HFF-Myc (cell line): ENCODE results near the gene PPP1R8.
"Not testable (repeated sequence)": the region's sequence is repeated elsewhere in the genome, so short reads cannot be mapped to it uniquely, and the experiment has no call there.

Source experiments
- DNase-seq: peaks from one replicate; pipeline ENCODE4 v3.0.0-alpha.2; 2011; ENCODE audit warnings: low read depth; ENCODE audit errors: extremely low read depth
- H3K4me3 ChIP-seq: replicated peaks from 2 replicates; pipeline ENCODE4 v1.5.1; 2011; ENCODE audit warnings: low read depth, mild to moderate bottlenecking, control low read depth, low read length
- CTCF ChIP-seq: IDR thresholded peaks from 2 replicates; pipeline ENCODE4 v1.5.1; 2012; ENCODE audit warnings: mild to moderate bottlenecking, low read depth, low read length, control low read depth; ENCODE audit errors: missing control alignments

The PPP1R8 gene

GRCh38 chr1:27830621-27831440 is at the start of gene PPP1R8:
TSS of gene PPP1R8 (plus strand) at chr1:27830782. CDS start at chr1:27830836, 54 bp downstream.
- peak; percentile 88 for DNase-seq
- no peak for TF ChIP-seq CTCF
- H3K4me3 ChIP-seq, result peak within 1 kb of the TSS; percentile 85

- no peak for TF ChIP-seq CTCF
- no peak overlapping the region for H3K4me3 ChIP-seq
- DNase-seq, result no peak
These were observed 47.6 kb upstream of the PPP1R8 start for GRCh38 chr1:27782950-27783349.

- no peak for TF ChIP-seq CTCF
- DNase-seq, result no peak
These were observed 45.9 kb upstream of the PPP1R8 start for GRCh38 chr1:27784700-27785099.

GRCh38 chr1:27785781-27786455 is 44.7 kb upstream of the PPP1R8 start:
- no peak for DNase-seq
- no peak overlapping the region for H3K4me3 ChIP-seq
- no peak for TF ChIP-seq CTCF

More at GRCh38 chr1:27784700-27785099, 45.9 kb upstream of the PPP1R8 start:
- H3K4me3 ChIP-seq, result no peak overlapping the region

GRCh38 chr1:27787895-27788294 is 42.7 kb upstream of the PPP1R8 start:
- H3K4me3 ChIP-seq, result no peak overlapping the region
- DNase-seq, result no peak
- no peak for TF ChIP-seq CTCF

GRCh38 chr1:27789540-27790041 is 41.0 kb upstream of the PPP1R8 start:
- H3K4me3 ChIP-seq, result no peak overlapping the region
- no peak for TF ChIP-seq CTCF
- DNase-seq, result no peak

- H3K4me3 ChIP-seq, DNase-seq: not testable (repeated sequence)
These were observed 40.3 kb upstream of the PPP1R8 start for GRCh38 chr1:27790270-27790669.
